H1 (cell line): Measurements from ENCODE around the gene UPP1.

ENCODE experiments used
- CREB1 ChIP-seq: IDR thresholded peaks from 2 replicates; pipeline ENCODE4 v1.6.1; 2012; ENCODE audit warnings: inconsistent platforms
- CTCF ChIP-seq, 3 experiments: IDR thresholded peaks; 1 replicate in 2 of 3; 2 replicates in 1 of 3; pipeline versions ENCODE4 v1.5.1 to v1.6.1; 2011; ENCODE audit warnings: low read length in 3 of 3, mild to moderate bottlenecking in 3 of 3, inconsistent platforms in 2 of 3, low read depth in 1 of 3, moderate library complexity in 1 of 3; ENCODE audit not compliant: insufficient read depth in 1 of 3; ENCODE audit errors: control extremely low read depth in 1 of 3
- NRF1 ChIP-seq: IDR thresholded peaks from 2 replicates; pipeline ENCODE4 v1.6.1; 2011; ENCODE audit warnings: mild to moderate bottlenecking, low read depth, low read length, improper control_type of control experiment
- POLR2A ChIP-seq, 2 experiments: IDR thresholded peaks; 1 replicate in 1 of 2; 2 replicates in 1 of 2; pipeline ENCODE4 v1.6.1; 2011; ENCODE audit warnings: low read depth in 2 of 2, low read length in 2 of 2, mild to moderate bottlenecking in 2 of 2; ENCODE audit errors: control extremely low read depth in 1 of 2

DNA sequence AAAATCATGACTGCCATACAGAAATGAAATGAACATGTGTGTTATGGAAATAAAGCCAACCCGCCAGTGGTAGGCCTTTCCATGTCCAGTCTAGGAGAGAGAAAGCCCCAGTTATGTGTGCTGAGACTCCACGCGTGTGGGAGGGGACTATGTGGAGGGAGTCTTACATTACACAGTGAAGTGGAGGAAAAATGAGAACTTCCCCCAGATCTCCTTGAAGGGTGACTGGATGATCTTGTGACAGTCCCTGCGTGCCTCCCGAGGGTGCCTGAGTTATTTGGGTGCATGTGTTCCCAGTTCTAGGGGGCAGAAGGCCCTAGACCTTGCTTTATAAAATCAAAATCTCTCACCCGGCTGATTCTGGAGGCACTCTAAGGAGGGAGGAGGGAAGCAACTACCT is 24.2 kb downstream of the UPP1 start:
- TF ChIP-seq NRF1 (no peak), POLR2A (IDR thresholded peaks at IDR 0.05; ENCODE audit: control extremely low read depth in 1 of 2, low read depth in 2 of 2, low read length in 2 of 2) (no peak), CTCF (IDR thresholded peaks at IDR 0.05; ENCODE audit: control extremely low read depth in 1 of 3, insufficient read depth in 1 of 3, low read depth in 1 of 3, low read length in 3 of 3) (no peak), CREB1 (no peak)
